GM21619 (cell line): ENCODE data around the gene NRAP.

ENCODE experiments used
- ATAC-seq: cut with Tn5 transposase; IDR thresholded peaks from one replicate; pipeline ENCODE4 v1.9.1; 2021; ENCODE audit not compliant: unreplicated experiment

Gene NRAP

GRCh38 chr10:113613427-113613826 lies 50.4 kb downstream of the NRAP start:
- ATAC-seq = no peak

GRCh38 chr10:113612154-113612553 lies 51.7 kb downstream of the NRAP start:
- no peak for ATAC-seq

DNA sequence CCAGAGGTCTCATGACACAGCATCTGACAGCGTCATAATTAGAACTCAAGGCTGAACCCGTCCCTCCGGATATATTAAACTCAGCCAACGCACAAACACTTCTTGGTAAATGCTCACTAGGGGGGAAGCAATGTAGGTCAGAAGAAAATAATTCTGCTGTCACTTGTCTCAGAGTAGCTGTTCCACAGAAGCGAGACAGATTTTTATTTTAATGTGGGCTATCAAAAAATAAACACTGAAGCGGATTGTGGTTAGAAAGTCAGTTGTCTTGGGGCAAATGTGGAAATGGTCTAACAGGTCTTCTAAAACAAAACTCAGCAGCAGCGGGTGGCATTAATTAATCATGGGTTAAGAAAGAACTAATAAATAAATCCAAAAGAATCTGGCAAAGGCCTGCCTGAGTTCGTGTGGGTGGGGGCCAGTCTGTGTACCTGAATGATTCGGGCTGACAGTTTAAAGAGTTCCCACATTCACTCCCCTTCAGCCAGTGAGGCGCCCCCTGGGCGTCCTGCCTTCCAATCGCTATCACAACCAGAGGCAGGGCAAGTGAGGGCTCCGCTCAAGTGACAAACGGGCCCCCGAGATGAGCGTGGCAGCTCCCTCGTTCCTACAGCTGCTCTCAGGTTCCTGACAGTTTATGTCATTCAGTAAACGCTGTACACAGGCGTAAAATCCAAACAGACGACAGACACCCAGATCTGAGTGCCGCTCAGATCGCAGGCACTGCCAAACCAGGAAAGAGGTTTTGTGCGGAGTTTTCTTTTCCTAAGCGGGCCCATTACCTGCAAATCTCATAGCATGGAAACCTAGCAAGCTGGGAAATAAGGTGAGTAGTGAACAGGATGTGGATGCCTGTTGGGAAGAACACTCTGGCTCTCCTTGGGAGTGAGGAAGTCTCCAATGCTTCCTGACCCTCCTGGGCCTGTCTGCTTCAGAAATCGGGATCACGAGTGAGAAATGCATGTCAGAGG lies 52.9 kb downstream of the NRAP start:
- ATAC-seq = no peak

DNA sequence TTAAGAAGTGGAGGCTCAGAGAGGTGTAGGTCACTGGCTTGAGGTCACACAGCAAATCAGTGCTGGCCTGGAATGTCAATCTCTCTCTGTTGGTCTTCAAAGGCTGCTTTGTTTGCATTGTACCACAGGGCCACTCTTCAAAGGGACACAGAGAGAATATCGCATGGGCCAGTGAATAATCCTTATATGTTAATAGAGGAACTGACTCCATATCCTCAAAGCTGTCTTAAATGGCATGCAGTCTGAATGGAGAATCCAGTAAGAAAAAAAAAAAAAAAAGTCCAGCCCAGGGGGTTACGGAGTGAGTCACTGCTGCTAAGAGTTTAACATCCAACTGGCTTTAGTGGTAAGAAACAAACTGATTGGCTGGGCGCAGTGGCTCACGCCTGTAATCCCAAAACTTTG lies 54.1 kb downstream of the NRAP start:
- no peak for ATAC-seq

GRCh38 chr10:113605268-113605978 lies 58.4 kb downstream of the NRAP start:
- ATAC-seq = no peak

DNA sequence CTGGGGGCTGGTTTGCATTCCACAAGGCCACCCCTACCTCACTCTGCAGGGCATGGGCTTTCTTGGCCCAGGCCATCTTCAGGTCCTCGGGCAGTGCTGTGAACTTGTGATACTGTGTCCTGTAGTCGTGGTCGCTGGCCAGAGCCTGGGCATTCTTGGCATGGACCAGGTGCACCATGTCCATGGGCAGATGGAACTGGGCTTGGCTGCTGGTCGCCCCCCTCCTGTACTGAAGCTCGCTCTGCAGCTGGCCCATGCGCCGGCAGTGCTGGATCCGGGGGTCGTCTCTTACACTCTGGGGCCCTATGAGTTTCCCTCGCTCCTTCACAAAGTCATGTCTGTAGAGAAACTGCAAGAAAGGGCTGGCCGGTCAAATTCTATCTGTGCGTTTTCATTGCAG lies 59.3 kb downstream of the NRAP start:
- no peak for ATAC-seq

DNA sequence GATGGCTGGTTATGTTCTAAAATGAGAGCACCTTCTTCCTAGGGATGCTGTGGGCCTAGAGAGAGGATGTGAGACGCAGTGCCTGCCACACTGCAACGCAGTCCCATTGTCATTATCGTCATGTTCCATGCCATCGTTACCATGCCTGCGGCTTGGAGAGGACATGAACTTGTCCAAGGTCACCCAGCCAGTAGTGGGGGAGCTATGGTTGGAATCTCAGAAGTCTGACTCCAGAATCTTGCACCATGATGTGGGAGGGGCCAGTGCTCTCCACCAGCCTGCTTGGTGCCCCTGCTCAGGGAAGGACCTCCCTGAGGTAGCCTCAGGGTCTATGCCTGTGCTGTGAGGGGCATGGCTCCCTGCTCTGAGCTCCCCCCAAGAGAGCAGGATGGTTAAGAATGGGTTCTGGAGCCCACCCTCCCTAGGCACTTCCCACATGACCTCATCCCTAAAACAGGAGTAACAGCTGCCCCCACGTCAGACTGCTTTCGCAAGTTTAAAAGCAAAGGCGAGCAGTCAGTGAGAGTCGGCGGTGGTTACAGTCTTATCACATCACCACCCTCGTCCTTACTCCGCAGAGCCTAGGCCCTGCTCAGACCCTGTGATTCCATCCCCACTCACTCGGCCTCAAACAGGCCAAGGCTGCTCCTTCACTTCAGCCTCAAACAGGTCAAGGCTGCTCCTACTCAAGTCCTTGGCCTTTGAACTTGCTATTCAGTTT lies 60.6 kb downstream of the NRAP start:
- ATAC-seq = no peak

- ATAC-seq = no peak
These were observed 63.3 kb downstream of the NRAP start for GRCh38 chr10:113600569-113600968.

- no peak for ATAC-seq
These were observed 69.2 kb downstream of the NRAP start for GRCh38 chr10:113594652-113595051.

- no peak for ATAC-seq
These were observed 71.5 kb downstream of the NRAP start for GRCh38 chr10:113592380-113592779.

- ATAC-seq = no peak
These were observed 73.3 kb downstream of the NRAP start for GRCh38 chr10:113590581-113590980.

DNA sequence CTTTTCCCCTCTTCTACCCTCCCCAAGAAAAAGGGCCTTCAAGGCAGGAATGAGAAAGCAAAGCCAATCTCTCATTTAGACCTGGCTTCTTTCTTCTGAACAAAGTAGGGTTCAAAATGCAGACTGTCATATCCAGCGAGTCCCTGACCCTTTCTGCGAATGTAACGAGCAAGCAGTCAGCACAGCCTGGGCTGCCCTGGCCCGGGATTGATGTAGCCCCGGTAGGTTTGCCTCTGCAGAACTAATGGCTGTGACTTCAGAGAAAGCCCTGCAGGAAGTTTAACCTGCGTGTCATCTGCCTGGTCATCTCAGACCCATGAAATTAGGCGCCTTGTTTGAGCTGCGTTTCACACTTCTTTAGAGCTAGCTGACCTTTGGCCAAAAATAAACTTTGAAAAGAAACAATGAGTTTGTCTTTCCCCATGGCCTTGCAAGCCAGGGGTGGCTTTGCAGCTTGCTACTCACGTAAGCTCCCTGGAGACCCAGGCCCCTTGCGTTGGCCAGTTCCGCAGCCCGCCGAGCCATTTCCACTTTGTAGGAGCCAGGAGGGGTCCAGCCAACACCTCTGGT lies 74.6 kb downstream of the NRAP start:
- ATAC-seq = no peak

DNA sequence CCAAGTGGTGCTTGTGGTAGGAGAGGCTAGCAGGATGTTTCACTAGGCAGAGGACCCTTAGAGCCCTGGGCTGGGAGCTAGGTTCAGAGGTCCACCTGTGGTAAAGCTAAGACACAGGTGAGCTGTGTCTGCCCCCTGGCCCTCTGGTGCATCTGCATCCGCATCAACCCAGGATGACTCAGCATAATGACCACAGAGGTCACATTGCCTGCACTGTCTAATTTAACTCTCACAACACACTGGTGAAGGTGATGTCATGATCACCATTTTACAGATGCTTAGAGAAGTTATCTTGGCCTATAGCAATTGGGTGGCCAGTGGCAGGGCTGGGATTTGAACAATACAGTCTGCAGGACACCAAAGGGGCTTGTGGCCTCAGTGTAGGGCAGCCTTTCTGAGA lies 77.9 kb downstream of the NRAP start:
- no peak for ATAC-seq

- no peak for ATAC-seq
These were observed 80.3 kb downstream of the NRAP start for GRCh38 chr10:113583571-113583970.

- ATAC-seq = no peak
These were observed 82.7 kb downstream of the NRAP start for GRCh38 chr10:113581092-113581491.

DNA sequence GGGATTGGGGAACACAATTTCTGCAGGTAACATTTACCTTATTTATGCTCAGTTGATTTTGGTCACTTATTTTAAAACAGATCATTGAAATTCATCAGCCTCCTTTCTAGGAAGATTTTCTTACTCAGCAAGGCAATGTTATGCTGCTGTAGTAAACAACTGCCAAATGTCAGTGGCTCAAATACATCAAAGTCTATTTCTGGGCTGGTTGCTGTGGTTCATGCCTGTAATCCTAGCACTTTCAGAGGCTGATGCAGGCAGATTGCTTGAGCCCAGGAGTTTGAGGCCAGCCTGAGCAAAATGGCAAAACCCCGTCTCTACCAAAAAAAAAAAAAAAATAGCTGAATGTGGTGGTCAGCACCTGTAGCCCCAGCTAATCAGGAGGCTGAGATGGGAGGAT lies 85.1 kb downstream of the NRAP start:
- ATAC-seq = no peak

DNA sequence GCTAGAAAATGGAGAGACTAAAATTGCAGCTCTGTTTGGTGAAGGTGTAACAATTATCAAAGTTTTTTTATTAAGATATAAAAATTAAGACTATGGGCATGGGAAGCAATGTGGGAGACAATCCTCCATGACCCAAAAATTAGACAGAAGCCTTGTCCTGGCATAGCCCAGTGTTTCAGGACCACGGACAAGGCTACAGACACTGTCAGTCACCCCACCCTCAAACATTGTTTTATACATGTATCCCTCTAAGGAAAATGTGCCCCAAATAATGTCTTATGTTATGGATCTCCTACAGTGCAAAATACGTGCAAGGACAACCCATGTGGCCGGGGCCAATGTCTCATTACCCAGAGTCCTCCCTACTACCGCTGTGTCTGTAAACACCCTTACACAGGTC lies 87.0 kb downstream of the NRAP start:
- ATAC-seq = no peak

- ATAC-seq = no peak
These were observed 90.5 kb downstream of the NRAP start for GRCh38 chr10:113573368-113573767.

DNA sequence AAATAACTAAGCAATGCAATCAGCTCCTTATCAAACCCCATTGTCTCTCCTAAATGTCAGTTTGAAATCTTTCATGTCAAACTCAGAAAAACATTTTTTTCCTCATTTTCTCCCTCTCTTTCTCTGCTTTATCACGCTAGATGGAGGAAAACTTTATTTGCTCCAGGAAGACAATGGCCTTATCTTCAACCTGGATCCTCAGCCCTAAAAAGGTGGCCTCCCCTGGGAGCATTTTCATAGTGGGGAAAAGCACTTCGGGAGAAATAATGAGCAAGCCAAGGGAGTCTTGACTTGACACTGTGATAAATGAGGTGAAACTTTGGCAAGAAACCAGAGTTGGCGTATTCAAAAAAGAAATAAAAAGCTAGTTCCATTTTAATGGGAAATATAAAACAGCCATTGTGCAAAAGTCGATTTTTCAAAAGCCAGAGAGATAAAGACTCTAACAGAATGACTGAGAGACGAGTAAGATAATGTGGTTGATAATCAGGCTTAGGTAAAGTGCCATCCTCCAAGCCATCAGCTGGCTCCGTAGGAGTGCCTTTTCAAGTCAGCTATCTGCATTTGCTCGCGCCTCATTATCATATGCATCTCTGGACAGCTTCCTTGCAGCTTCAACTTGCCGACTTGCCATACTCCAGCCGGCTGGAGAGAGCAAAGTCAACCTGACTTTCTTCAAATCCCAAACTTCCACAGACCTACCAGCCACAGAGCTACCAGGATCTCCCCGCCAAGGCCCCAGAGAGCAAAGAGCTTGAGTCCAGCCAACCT lies 91.1 kb downstream of the NRAP start:
- ATAC-seq = no peak

GRCh38 chr10:113569576-113569975 lies 94.3 kb downstream of the NRAP start:
- ATAC-seq = no peak
